Smooth muscle cell (in vitro differentiated cells): ENCODE measurements around the gene EDA. TPM values are rescaled to one million over a fixed set of nuclear protein-coding genes. Genes with fewer than 3 reads are reported as not detected.

ENCODE experiments used
- DNase-seq: peaks from one replicate; lab custom pipeline; 2025; ENCODE audit not compliant: unreplicated experiment; lab: John Stamatoyannopoulos, UW
- H2AFZ ChIP-seq: fragments of 200-600 bp; sonication (generic); 2 replicates; pipeline ENCODE4 v1.6.0; 2016; ENCODE audit warnings: antibody characterized with exemption, low read depth, mild to moderate bottlenecking
- H3F3A ChIP-seq: fragments of 200-600 bp; sonication (generic); 2 replicates; pipeline ENCODE4 v1.6.0; 2017; ENCODE audit warnings: antibody characterized with exemption, low read depth
- H3K27ac ChIP-seq: fragments of 200-600 bp; sonication (generic); 2 replicates; pipeline ENCODE4 v1.5.1; 2016; ENCODE audit warnings: low read depth, mild to moderate bottlenecking
- H3K27me3 ChIP-seq: fragments of 200-600 bp; sonication (generic); 2 replicates; pipeline ENCODE4 v1.6.1; 2016; ENCODE audit warnings: low read depth, mild to moderate bottlenecking
- H3K36me3 ChIP-seq: fragments of 200-600 bp; sonication (generic); 2 replicates; pipeline ENCODE4 v1.5.1; 2016; ENCODE audit warnings: low read depth
- H3K4me1 ChIP-seq: fragments of 200-600 bp; sonication (generic); 2 replicates; pipeline ENCODE4 v1.5.1; 2016; ENCODE audit warnings: low read depth
- H3K4me2 ChIP-seq: fragments of 200-600 bp; sonication (generic); 2 replicates; pipeline ENCODE4 v1.6.0; 2016; ENCODE audit warnings: mild to moderate bottlenecking
- H3K4me3 ChIP-seq: fragments of 200-600 bp; sonication (generic); 2 replicates; pipeline ENCODE4 v1.5.1; 2016; ENCODE audit warnings: mild to moderate bottlenecking
- H3K79me2 ChIP-seq: fragments of 200-600 bp; sonication (generic); 2 replicates; pipeline ENCODE4 v1.6.0; 2016; ENCODE audit warnings: low read depth, mild to moderate bottlenecking
- H3K9ac ChIP-seq: fragments of 200-600 bp; sonication (generic); 2 replicates; pipeline ENCODE4 v1.6.0; 2016; ENCODE audit warnings: low read depth
- H3K9me3 ChIP-seq: fragments of 200-600 bp; sonication (generic); replicated peaks from 2 replicates; pipeline ENCODE4 v1.5.1; 2016; ENCODE audit warnings: low read depth
- H4K20me1 ChIP-seq: fragments of 200-600 bp; sonication (generic); 2 replicates; pipeline ENCODE4 v1.6.0; 2016; ENCODE audit warnings: low read depth
- CTCF ChIP-seq: fragments of 200-600 bp; sonication (generic); IDR thresholded peaks from 2 replicates; pipeline ENCODE4 v1.5.1; 2017; ENCODE audit warnings: borderline replicate concordance, mild to moderate bottlenecking, antibody characterized with exemption; ENCODE audit not compliant: insufficient read depth, poor library complexity, severe bottlenecking
- WGBS: methylation state at CpG from one replicate; pipeline ENCODE4 v1.1.7; 2016; ENCODE audit warnings: low lambda C conversion rate; 5-methylcytosine and 5-hydroxymethylcytosine counted together
- polyA plus RNA-seq: library from polyadenylated mRNA; unstranded; fragments of >200 nt; fragmentation: Nextera tagmentation; extraction: Ambion mirVana; gene quantifications from 2 replicates; pipeline ENCODE4 v1.2.1, GENCODE V29; 2016
- total RNA-seq: library from RNA; depleted of rRNA; stranded (reverse); fragments of >200 nt; gene quantifications from 2 replicates; pipeline ENCODE4 v1.2.3, GENCODE V29; 2014

Gene EDA
- total and polyA plus RNA-seq, 2 experiments from 2014 or later: 2.0 TPM; not detected in 1

GRCh38 chrX:69808375-69808774 is 192.5 kb downstream of the EDA start:
- Histone ChIP-seq H3K4me1 (no peaks in the 10 kb centered on the region), H2AFZ (no peak overlapping the region), H3K27me3 (no peaks in the 10 kb centered on the region), H3K9me3 (no peaks in the 10 kb centered on the region), H3K36me3 (no peaks in the 10 kb centered on the region), H3F3A (no peaks in the 10 kb centered on the region), H3K4me3 (no peak overlapping the region), H3K79me2 (no peaks in the 10 kb centered on the region), H3K9ac (no peak overlapping the region), H3K27ac (no peak overlapping the region), H3K4me2 (no peak overlapping the region), H4K20me1 (no peaks in the 10 kb centered on the region)
- 95% methylated on average over 2 of the region's 2 CpGs for WGBS
- DNase-seq: no peak
- TF ChIP-seq CTCF: no peak

- H3K4me3 ChIP-seq: no peak overlapping the region
- no peak overlapping the region for H3K4me2 ChIP-seq
- TF ChIP-seq CTCF: no peak
- no peaks in the 10 kb centered on the region for H4K20me1 ChIP-seq
- no peak overlapping the region for H3K9ac ChIP-seq
- 71% methylated on average over 1 of the region's 1 CpG for whole genome bisulfite sequencing
- H3K79me2 ChIP-seq: no peaks in the 10 kb centered on the region
- no peaks in the 10 kb centered on the region for H3F3A ChIP-seq
- H3K36me3 ChIP-seq: no peaks in the 10 kb centered on the region
- H2AFZ ChIP-seq: no peak overlapping the region
- H3K27me3 ChIP-seq: no peaks in the 10 kb centered on the region
- no peaks in the 10 kb centered on the region for H3K4me1 ChIP-seq
- no peak overlapping the region for H3K27ac ChIP-seq
- no peak for DNase-seq
- no peaks in the 10 kb centered on the region for H3K9me3 ChIP-seq
Observed at GRCh38 chrX:69813677-69814076, 197.8 kb downstream of the EDA start.

- Histone ChIP-seq H3K4me3 (no peak overlapping the region), H3K4me2 (no peak overlapping the region), H3K9me3 (no peaks in the 10 kb centered on the region), H3K79me2 (no peaks in the 10 kb centered on the region), H3K27me3 (no peaks in the 10 kb centered on the region), H3K36me3 (no peaks in the 10 kb centered on the region), H3K4me1 (no peaks in the 10 kb centered on the region), H3F3A (no peaks in the 10 kb centered on the region), H3K9ac (no peak overlapping the region), H2AFZ (no peak overlapping the region), H4K20me1 (no peaks in the 10 kb centered on the region), H3K27ac (no peak overlapping the region)
- no peak for TF ChIP-seq CTCF
- WGBS: 68% methylated on average over 4 of the region's 4 CpGs
- DNase-seq: no peak
Observed at GRCh38 chrX:69815063-69815462, 199.2 kb downstream of the EDA start.

- 82% methylated on average over 4 of the region's 4 CpGs for WGBS
- Histone ChIP-seq H3K4me3 (no peak overlapping the region), H3K27me3 (no peaks in the 10 kb centered on the region), H3K9me3 (no peaks in the 10 kb centered on the region), H4K20me1 (no peaks in the 10 kb centered on the region), H2AFZ (no peak overlapping the region), H3K4me2 (no peak overlapping the region), H3K4me1 (no peaks in the 10 kb centered on the region), H3K36me3 (no peaks in the 10 kb centered on the region), H3K9ac (no peak overlapping the region), H3F3A (no peaks in the 10 kb centered on the region), H3K79me2 (no peaks in the 10 kb centered on the region), H3K27ac (no peak overlapping the region)
- TF ChIP-seq CTCF: no peak
- DNase-seq: no peak
Observed at GRCh38 chrX:69815519-69815918, 199.6 kb downstream of the EDA start.
